HG03457 (cell line): ENCODE results near the gene APH1A.
A peak's percentile ranks its signal among the peaks of the same experiment; 100 is the strongest.
"Not testable (repeated sequence)": the region's sequence is repeated elsewhere in the genome, so short reads cannot be mapped to it uniquely, and the experiment has no call there.

ENCODE experiments used
- ATAC-seq: cut with Tn5 transposase; IDR thresholded peaks from one replicate; pipeline ENCODE4 v1.9.1; 2021; ENCODE audit warnings: moderate number of reproducible peaks; ENCODE audit not compliant: unreplicated experiment

Gene APH1A

DNA sequence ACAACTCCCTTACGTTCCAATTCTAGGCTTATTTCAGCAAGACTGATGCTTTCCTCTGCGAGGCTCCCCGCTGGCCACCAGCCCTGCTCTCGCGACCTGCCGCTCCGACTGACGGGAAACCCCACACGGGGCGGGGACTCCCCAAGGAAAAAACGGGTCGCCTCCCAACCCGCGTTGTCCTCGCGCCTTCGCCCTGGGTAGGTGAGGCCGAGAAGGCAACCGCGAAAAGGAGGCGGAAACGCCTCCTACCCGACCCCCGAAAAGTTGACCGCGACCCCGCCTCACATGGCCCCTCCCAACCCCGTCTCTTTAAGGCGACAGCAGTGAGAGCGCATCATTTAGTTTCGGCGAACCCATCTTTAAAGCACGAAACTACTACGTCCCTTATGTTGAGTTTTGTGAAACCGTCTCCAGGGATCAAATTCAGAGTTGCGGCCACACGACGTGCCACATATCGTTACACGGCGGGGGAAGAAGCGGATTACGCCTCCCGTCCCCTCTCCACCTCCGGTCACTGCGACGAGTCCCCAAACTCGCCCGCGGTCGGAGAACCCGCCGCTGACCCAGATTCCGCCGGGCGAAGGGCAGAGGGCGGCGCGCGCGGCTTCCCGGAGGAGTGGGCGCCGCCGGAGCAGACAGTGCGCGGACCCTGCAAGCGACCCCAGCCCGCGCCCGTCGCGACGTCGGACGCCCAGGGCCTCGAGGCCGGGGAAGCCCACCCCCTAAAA is 34.1 kb downstream of the APH1A start:
- peak; percentile 33 for ATAC-seq

DNA sequence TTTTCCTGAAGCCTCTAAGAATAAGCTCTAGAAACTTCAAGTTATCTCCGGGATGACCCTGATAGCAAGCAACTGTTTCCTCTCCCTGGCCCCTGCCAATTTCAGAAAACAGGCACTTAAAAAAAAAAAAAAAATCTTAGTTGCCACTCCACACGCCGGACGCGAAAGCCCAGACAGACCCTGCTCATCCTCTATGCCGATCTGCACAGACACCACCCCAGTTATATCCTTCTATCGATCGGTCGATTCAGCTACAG is 34.6 kb downstream of the APH1A start:
- ATAC-seq: no peak

GRCh38 chr1:150233359-150234308 is 35.2 kb downstream of the APH1A start:
- no peak for ATAC-seq

DNA sequence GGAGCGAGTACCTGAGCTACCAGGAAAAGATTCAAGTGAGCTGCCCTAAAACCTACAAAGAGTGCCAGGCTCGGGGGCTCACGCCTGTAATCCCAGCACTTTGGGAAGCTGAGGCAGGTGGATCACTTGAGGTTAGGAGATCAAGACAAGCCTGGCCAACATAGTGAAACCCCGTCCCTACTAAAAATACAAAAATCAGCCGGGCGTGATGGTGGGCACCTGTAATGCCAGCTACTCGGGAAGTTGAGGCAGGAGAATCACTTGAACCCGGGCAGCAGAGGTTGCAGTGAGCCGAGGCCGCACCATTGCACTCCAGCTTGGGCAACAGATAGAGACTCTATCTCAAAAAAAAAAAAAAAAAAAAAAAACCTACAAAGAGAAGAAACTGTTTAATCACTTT is 35.9 kb downstream of the APH1A start:
- not testable (repeated sequence) for ATAC-seq

DNA sequence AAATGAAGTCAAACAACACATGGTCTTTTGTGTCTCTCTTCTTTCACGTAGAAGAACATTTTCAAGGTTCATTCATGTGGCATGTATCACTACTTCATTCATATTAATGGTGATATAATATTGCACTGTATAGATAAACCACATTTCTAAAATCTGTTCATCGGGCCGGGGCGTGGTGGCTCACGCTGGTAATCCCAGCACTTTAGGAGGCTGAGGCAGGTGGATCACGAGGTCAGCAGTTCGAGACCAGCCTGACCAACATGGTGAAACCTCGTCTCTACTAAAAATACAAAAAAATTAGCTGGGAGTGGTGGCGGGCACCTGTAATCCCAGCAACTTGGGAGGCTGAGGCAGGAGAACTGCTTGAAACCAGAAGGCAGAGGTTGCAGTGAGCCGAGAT is 40.6 kb downstream of the APH1A start:
- not testable (repeated sequence) for ATAC-seq

DNA sequence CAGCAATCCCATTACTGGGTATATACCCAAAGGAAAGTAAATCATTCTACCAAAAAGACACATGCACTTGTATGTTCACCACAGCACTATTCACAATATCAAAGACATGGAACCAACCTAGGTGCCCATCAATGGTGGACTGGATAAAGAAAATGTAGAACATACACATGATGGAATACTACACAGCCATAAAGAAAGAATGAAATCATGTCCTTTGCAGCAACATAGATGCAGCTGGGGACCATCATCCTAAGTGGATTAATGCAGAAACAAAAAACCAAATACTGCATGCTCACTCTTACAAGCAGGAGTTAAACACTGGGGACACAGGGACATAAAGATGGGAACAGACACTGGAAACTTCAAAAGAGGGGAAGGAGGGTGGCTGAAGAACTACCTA is 41.6 kb downstream of the APH1A start:
- ATAC-seq: no peak

GRCh38 chr1:150226486-150226885 is 42.3 kb downstream of the APH1A start:
- ATAC-seq: no peak

- no peak for ATAC-seq
Observed at GRCh38 chr1:150225546-150225945, 43.3 kb downstream of the APH1A start.

- no peak for ATAC-seq
Observed at GRCh38 chr1:150224983-150225382, 43.8 kb downstream of the APH1A start.

DNA sequence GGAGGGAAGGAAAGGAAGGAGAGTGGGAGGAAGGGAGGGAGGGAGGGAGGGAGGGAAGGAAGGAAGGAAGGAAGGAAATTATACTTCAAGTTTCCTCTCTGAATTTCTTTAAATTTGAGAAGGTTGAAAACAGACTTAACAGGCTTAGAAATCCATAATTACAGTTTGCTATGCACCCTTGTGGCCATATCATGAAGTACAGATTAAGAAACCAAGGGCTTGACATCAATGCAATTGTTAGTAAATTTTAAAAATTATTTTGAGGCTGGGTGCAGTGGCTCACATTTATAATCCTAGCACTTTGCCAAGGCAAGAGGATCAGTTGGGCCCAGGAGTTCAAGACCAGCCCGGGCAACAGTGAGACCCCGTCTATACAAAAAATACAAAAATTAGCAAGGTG is 47.3 kb downstream of the APH1A start:
- no peak for ATAC-seq

- not testable (repeated sequence) for ATAC-seq
Observed at GRCh38 chr1:150215855-150216254, 53.0 kb downstream of the APH1A start.
